IPS-20b (cell line): ENCODE measurements around the gene SLC45A3.

Experiments
- H3K27ac ChIP-seq: one replicate; pipeline ENCODE4 v1.5.1; 2013; ENCODE audit warnings: low read length
- H3K27me3 ChIP-seq: 2 replicates; pipeline ENCODE4 v1.6.1; 2013; ENCODE audit warnings: mild to moderate bottlenecking, low read length, inconsistent platforms; ENCODE audit not compliant: insufficient read depth
- H3K36me3 ChIP-seq: 2 replicates; pipeline ENCODE4 v1.6.1; 2013; ENCODE audit warnings: low read depth, mild to moderate bottlenecking, inconsistent platforms, low read length, moderate library complexity; ENCODE audit not compliant: insufficient read depth
- H3K4me1 ChIP-seq: 2 replicates; pipeline ENCODE4 v1.6.1; 2013; ENCODE audit warnings: mild to moderate bottlenecking, control low read depth, inconsistent platforms, low read length, moderate library complexity; ENCODE audit not compliant: insufficient read depth
- H3K4me3 ChIP-seq: 2 replicates; pipeline ENCODE4 v1.5.1; 2013; ENCODE audit warnings: mild to moderate bottlenecking, low read length, inconsistent platforms
- H3K9ac ChIP-seq: 2 replicates; pipeline ENCODE4 v1.6.1; 2013; ENCODE audit warnings: low read depth, mild to moderate bottlenecking, inconsistent platforms, low read length, moderate library complexity
- H3K9me3 ChIP-seq: 2 replicates; pipeline ENCODE4 v1.6.1; 2013; ENCODE audit warnings: mild to moderate bottlenecking, low read depth, low read length, inconsistent platforms; ENCODE audit not compliant: insufficient read depth

Gene SLC45A3

GRCh38 chr1:205666372-205667166, 13.7 kb downstream of the SLC45A3 start:
- H3K27me3 ChIP-seq: no peaks in the 10 kb centered on the region
- peaks cover 44% of the 10 kb centered on the region for H3K4me1 ChIP-seq
- H3K27ac ChIP-seq: no peak overlapping the region

GRCh38 chr1:205665201-205666045, 14.9 kb downstream of the SLC45A3 start:
- no peak overlapping the region for H3K4me3 ChIP-seq
- H3K27ac ChIP-seq: peak overlapping the region; percentile 23
- H3K9ac ChIP-seq: 0 out of 2 replicates have a peak overlapping the region, but pooled peaks have one; percentile 30
- H3K9me3 ChIP-seq: no peaks in the 10 kb centered on the region
- H3K36me3 ChIP-seq: peaks cover 21% of the 10 kb centered on the region
- peaks cover 34% of the 10 kb centered on the region for H3K4me1 ChIP-seq
- H3K27me3 ChIP-seq: no peaks in the 10 kb centered on the region

More at GRCh38 chr1:205666372-205667166, 13.7 kb downstream of the SLC45A3 start:
- Histone ChIP-seq H3K9me3 (no peaks in the 10 kb centered on the region), H3K4me3 (no peak overlapping the region), H3K9ac (no peak overlapping the region), H3K36me3 (peaks cover 21% of the 10 kb centered on the region)

- peaks cover 22% of the 10 kb centered on the region for H3K36me3 ChIP-seq
- no peaks in the 10 kb centered on the region for H3K9me3 ChIP-seq
- no peak overlapping the region for H3K4me3 ChIP-seq
- H3K27me3 ChIP-seq: no peaks in the 10 kb centered on the region
- H3K4me1 ChIP-seq: peaks cover 25% of the 10 kb centered on the region; the same call in 1 of the 2 replicates
- no peak overlapping the region for H3K27ac ChIP-seq
- no peak overlapping the region for H3K9ac ChIP-seq
Measured at GRCh38 chr1:205664399-205665017, 15.8 kb downstream of the SLC45A3 start.

GRCh38 chr1:205663286-205663936, 16.9 kb downstream of the SLC45A3 start:
- H3K4me3 ChIP-seq: no peak overlapping the region
- no peak overlapping the region for H3K9ac ChIP-seq
- H3K36me3 ChIP-seq: peaks cover 27% of the 10 kb centered on the region
- H3K27ac ChIP-seq: no peak overlapping the region
- H3K4me1 ChIP-seq: peaks cover 17% of the 10 kb centered on the region; the same call in 1 of the 2 replicates
- no peaks in the 10 kb centered on the region for H3K27me3 ChIP-seq
- no peaks in the 10 kb centered on the region for H3K9me3 ChIP-seq

GRCh38 chr1:205662791-205663190, 17.5 kb downstream of the SLC45A3 start:
- H3K36me3 ChIP-seq: peaks cover 27% of the 10 kb centered on the region
- no peak overlapping the region for H3K9ac ChIP-seq
- H3K27me3 ChIP-seq: no peaks in the 10 kb centered on the region
- H3K4me3 ChIP-seq: no peak overlapping the region
- H3K27ac ChIP-seq: no peak overlapping the region
- no peaks in the 10 kb centered on the region for H3K9me3 ChIP-seq
- peaks cover 16% of the 10 kb centered on the region; the same call in 1 of the 2 replicates for H3K4me1 ChIP-seq

- H3K9me3 ChIP-seq: no peaks in the 10 kb centered on the region
- no peak overlapping the region for H3K27ac ChIP-seq
- no peaks in the 10 kb centered on the region for H3K27me3 ChIP-seq
- H3K4me3 ChIP-seq: no peak overlapping the region
- no peak overlapping the region for H3K9ac ChIP-seq
- peaks cover 16% of the 10 kb centered on the region; the same call in 1 of the 2 replicates for H3K4me1 ChIP-seq
- H3K36me3 ChIP-seq: peaks cover 27% of the 10 kb centered on the region
Measured at GRCh38 chr1:205662135-205662738, 18.1 kb downstream of the SLC45A3 start.

- Histone ChIP-seq H3K27ac (no peak overlapping the region), H3K27me3 (no peaks in the 10 kb centered on the region), H3K4me3 (no peak overlapping the region), H3K9me3 (no peaks in the 10 kb centered on the region), H3K9ac (no peak overlapping the region), H3K4me1 (peaks cover 16% of the 10 kb centered on the region; the same call in 1 of the 2 replicates), H3K36me3 (peaks cover 27% of the 10 kb centered on the region)
Measured at GRCh38 chr1:205661429-205662134, 18.7 kb downstream of the SLC45A3 start.

GRCh38 chr1:205660361-205660760, 19.9 kb downstream of the SLC45A3 start:
- H3K9me3 ChIP-seq: no peaks in the 10 kb centered on the region
- H3K4me1 ChIP-seq: peaks cover 12% of the 10 kb centered on the region; the same call in 1 of the 2 replicates
- no peak overlapping the region for H3K27ac ChIP-seq
- peaks cover 27% of the 10 kb centered on the region for H3K36me3 ChIP-seq
- H3K27me3 ChIP-seq: no peaks in the 10 kb centered on the region
- no peak overlapping the region for H3K4me3 ChIP-seq
- H3K9ac ChIP-seq: no peak overlapping the region

- Histone ChIP-seq H3K4me3 (no peak overlapping the region), H3K4me1 (peaks cover 6% of the 10 kb centered on the region; the same call in 1 of the 2 replicates), H3K9me3 (no peaks in the 10 kb centered on the region), H3K9ac (no peak overlapping the region), H3K27me3 (no peaks in the 10 kb centered on the region), H3K27ac (no peak overlapping the region), H3K36me3 (peaks cover 28% of the 10 kb centered on the region)
Measured at GRCh38 chr1:205658943-205659581, 21.2 kb downstream of the SLC45A3 start.

- H3K36me3 ChIP-seq: peaks cover 11% of the 10 kb centered on the region; the same call in 1 of the 2 replicates
- H3K27ac ChIP-seq: no peak overlapping the region
- H3K9ac ChIP-seq: no peak overlapping the region
- peaks cover 2% of the 10 kb centered on the region; the same call in 1 of the 2 replicates for H3K4me1 ChIP-seq
- H3K4me3 ChIP-seq: no peak overlapping the region
- no peaks in the 10 kb centered on the region for H3K9me3 ChIP-seq
- no peaks in the 10 kb centered on the region for H3K27me3 ChIP-seq
Measured at GRCh38 chr1:205656236-205656635, 24.1 kb downstream of the SLC45A3 start.
